ENCODE results near the gene RAB11FIP4.
A peak's percentile ranks its signal among the peaks of the same experiment; 100 is the strongest.

RAB11FIP4 gene

GRCh38 chr17:31550389-31551056, 159.0 kb downstream of the RAB11FIP4 start:
- no peak for DNase-seq

GRCh38 chr17:31552568-31552967, 161.1 kb downstream of the RAB11FIP4 start:
- DNase-seq = no peak

- no peak for DNase-seq
Observed at GRCh38 chr17:31553506-31553905, 162.0 kb downstream of the RAB11FIP4 start.

- no peak for DNase-seq
Observed at GRCh38 chr17:31554930-31555329, 163.5 kb downstream of the RAB11FIP4 start.

- DNase-seq = no peak
Observed at GRCh38 chr17:31556969-31557645, 165.6 kb downstream of the RAB11FIP4 start.

GRCh38 chr17:31558748-31559583, 167.5 kb downstream of the RAB11FIP4 start:
- peak; percentile 53 to 65 for DNase-seq

- DNase-seq = no peak
Observed at GRCh38 chr17:31559584-31560501, 168.4 kb downstream of the RAB11FIP4 start.

- no peak for DNase-seq
Observed at GRCh38 chr17:31560616-31561235, 169.3 kb downstream of the RAB11FIP4 start.

GRCh38 chr17:31561469-31562375, 170.2 kb downstream of the RAB11FIP4 start:
- no peak for DNase-seq

- DNase-seq = no peak
Observed at GRCh38 chr17:31562376-31562840, 170.9 kb downstream of the RAB11FIP4 start.

- DNase-seq = no peak
Observed at GRCh38 chr17:31564291-31564690, 172.8 kb downstream of the RAB11FIP4 start.

GRCh38 chr17:31564883-31565301, 173.4 kb downstream of the RAB11FIP4 start:
- no peak for DNase-seq

GRCh38 chr17:31565652-31566051, 174.2 kb downstream of the RAB11FIP4 start:
- no peak for DNase-seq

GRCh38 chr17:31566247-31566991, 174.9 kb downstream of the RAB11FIP4 start:
- DNase-seq = no peak

- DNase-seq = no peak
Observed at GRCh38 chr17:31566992-31567373, 175.5 kb downstream of the RAB11FIP4 start.

GRCh38 chr17:31568121-31568520, 176.6 kb downstream of the RAB11FIP4 start:
- DNase-seq = no peak

GRCh38 chr17:31568539-31568938, 177.1 kb downstream of the RAB11FIP4 start:
- DNase-seq = no peak

GRCh38 chr17:31570231-31570630, 178.8 kb downstream of the RAB11FIP4 start:
- DNase-seq = no peak

- no peak for DNase-seq
Observed at GRCh38 chr17:31570951-31571892, 179.7 kb downstream of the RAB11FIP4 start.
